ENCODE results near the gene MBP.

DNA sequence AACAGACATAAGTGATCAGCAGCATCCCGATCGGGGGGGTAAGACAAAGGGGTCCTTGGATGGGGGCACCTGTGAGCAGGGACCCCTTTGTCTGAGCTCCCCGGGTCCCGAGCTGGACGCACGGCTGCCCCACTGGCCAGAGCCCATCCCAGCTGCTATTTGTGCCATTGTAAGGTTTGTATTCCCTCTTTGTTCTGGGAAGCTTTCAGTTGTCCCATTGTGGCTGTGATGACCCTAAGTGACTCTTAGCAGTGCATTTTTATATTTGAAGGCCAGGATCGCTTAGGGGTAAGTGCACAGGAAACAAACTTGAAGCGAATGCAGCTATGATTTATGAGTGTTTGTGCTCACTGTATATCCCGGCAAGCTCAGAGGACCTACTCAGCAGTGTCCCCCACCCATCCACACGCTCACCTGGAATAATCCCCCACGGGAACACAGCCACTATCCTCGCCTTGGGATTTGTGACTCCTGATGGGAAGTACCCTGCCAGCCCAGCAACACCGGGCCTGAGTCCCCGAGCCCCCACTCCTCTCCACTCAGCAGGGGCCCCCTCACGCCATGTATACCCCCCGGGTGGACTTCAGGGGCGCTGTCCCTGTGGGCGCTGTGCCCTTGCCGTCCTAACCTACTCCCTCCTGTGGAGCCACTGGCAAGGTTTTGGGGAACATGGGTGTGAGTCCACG lies 80.1 kb downstream of the MBP start:
- TF ChIP-seq EP300 (IDR thresholded peaks at IDR 0.05; ENCODE audit: low read depth in 2 of 2, low read length in 2 of 2) = no peak
- TF ChIP-seq EP300 (CRISPR knock-in tag; IDR thresholded peaks at IDR 0.05; ENCODE audit: borderline replicate concordance) = no peak
- no peak for TF ChIP-seq NFRKB (IDR thresholded peaks at IDR 0.05)
- no peak for TF ChIP-seq KLF12 (CRISPR knock-in tag; IDR thresholded peaks at IDR 0.05; ENCODE audit: borderline replicate concordance)
- no peak for TF ChIP-seq FOXK2 (IDR thresholded peaks at IDR 0.05)
- TF ChIP-seq MYC (CRISPR knock-in tag; IDR thresholded peaks at IDR 0.05; ENCODE audit: borderline replicate concordance) = no peak
- no peak for TF ChIP-seq ZNF292 (CRISPR knock-in tag; IDR thresholded peaks at IDR 0.05; ENCODE audit: borderline replicate concordance, low read depth)
- no peak for TF ChIP-seq GZF1 (CRISPR knock-in tag; IDR thresholded peaks at IDR 0.05)
- TF ChIP-seq, protein P1, sequence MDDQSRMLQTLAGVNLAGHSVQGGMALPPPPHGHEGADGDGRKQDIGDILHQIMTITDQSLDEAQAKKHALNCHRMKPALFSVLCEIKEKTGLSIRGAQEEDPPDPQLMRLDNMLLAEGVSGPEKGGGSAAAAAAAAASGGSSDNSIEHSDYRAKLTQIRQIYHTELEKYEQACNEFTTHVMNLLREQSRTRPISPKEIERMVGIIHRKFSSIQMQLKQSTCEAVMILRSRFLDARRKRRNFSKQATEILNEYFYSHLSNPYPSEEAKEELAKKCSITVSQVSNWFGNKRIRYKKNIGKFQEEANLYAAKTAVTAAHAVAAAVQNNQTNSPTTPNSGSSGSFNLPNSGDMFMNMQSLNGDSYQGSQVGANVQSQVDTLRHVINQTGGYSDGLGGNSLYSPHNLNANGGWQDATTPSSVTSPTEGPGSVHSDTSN (CRISPR knock-in tag; IDR thresholded peaks at IDR 0.05; ENCODE audit: borderline replicate concordance) = no peak

All from HepG2 (cell line).